DMS 273 treated with DMSO at 0.1 percent for 48 hours (cell line): Measurements from ENCODE around the gene UBXN10.

ENCODE experiments used
- DNase-seq: peaks from one replicate; lab custom pipeline; 2025; lab: John Stamatoyannopoulos, UW

Gene UBXN10

GRCh38 chr1:20183616-20184271 is 2.2 kb upstream of the UBXN10 start:
- DNase-seq = no peak

GRCh38 chr1:20184481-20184900 is 1.4 kb upstream of the UBXN10 start:
- DNase-seq = no peak

- no peak for DNase-seq
Observed at GRCh38 chr1:20184997-20185833, 681 bp upstream of the UBXN10 start.

GRCh38 chr1:20187103-20187812 is 1.4 kb downstream of the UBXN10 start:
- peak; percentile 69 for DNase-seq

GRCh38 chr1:20187813-20188454 is 2.0 kb downstream of the UBXN10 start:
- DNase-seq = no peak

- no peak for DNase-seq
Observed at GRCh38 chr1:20188455-20188817, 2.5 kb downstream of the UBXN10 start.

- no peak for DNase-seq
Observed at GRCh38 chr1:20189664-20190063, 3.8 kb downstream of the UBXN10 start.

- DNase-seq = no peak
Observed at GRCh38 chr1:20190256-20191160, 4.6 kb downstream of the UBXN10 start.

GRCh38 chr1:20191266-20191825 is 5.5 kb downstream of the UBXN10 start:
- DNase-seq = no peak

- DNase-seq = no peak
Observed at GRCh38 chr1:20192364-20192763, 6.5 kb downstream of the UBXN10 start.

GRCh38 chr1:20192871-20193411 is 7.0 kb downstream of the UBXN10 start:
- no peak for DNase-seq

- DNase-seq = peak; percentile 97
Observed at GRCh38 chr1:20194224-20194623, 8.3 kb downstream of the UBXN10 start.

GRCh38 chr1:20194757-20195461 is 9.0 kb downstream of the UBXN10 start:
- peak; percentile 62 for DNase-seq

GRCh38 chr1:20195462-20195780 is 9.5 kb downstream of the UBXN10 start:
- no peak for DNase-seq

GRCh38 chr1:20197329-20197791 is 11.5 kb downstream of the UBXN10 start:
- no peak for DNase-seq

GRCh38 chr1:20198296-20198695 is 12.4 kb downstream of the UBXN10 start:
- no peak for DNase-seq

- no peak for DNase-seq
Observed at GRCh38 chr1:20198918-20199317, 13.0 kb downstream of the UBXN10 start.

- DNase-seq = no peak
Observed at GRCh38 chr1:20199403-20199802, 13.5 kb downstream of the UBXN10 start.

GRCh38 chr1:20199840-20200239 is 13.9 kb downstream of the UBXN10 start:
- no peak for DNase-seq

- no peak for DNase-seq
Observed at GRCh38 chr1:20200966-20201365, 15.1 kb downstream of the UBXN10 start.
